HL-60 (cell line): Measurements from ENCODE around the gene OPTC.

ENCODE experiments used
- DNase-seq, 2 experiments: peaks; one replicate each; pipeline ENCODE4 v3.0.0-alpha.2; 2010 to 2020; ENCODE audit warnings: low read depth in 1 of 2, low spot score in 1 of 2
- H3K27ac ChIP-seq: fragments of 250-450 bp; sonication (Bioruptor Pico); replicated peaks from 2 replicates; pipeline ENCODE4 v1.5.1; 2020; ENCODE audit warnings: mild to moderate bottlenecking, moderate library complexity
- H3K27me3 ChIP-seq: fragments of 250-450 bp; sonication (Bioruptor Pico); 2 replicates; pipeline ENCODE4 v1.5.1; 2021; ENCODE audit warnings: mild to moderate bottlenecking, moderate library complexity; ENCODE audit not compliant: insufficient read depth, poor library complexity, severe bottlenecking
- H3K4me3 ChIP-seq: replicated peaks from 2 replicates; pipeline ENCODE4 v1.5.1; 2011; ENCODE audit warnings: mild to moderate bottlenecking, control low read depth, low read length; ENCODE audit not compliant: insufficient read depth
- CTCF ChIP-seq: IDR thresholded peaks from one replicate; pipeline ENCODE4 v1.5.1; 2011; ENCODE audit warnings: low read length, control low read depth, inconsistent platforms; ENCODE audit not compliant: insufficient read depth
- GABPA ChIP-seq: IDR thresholded peaks from 2 replicates; pipeline ENCODE4 v1.6.1; 2012; ENCODE audit warnings: low read depth
- POLR2AphosphoS5 ChIP-seq: IDR thresholded peaks from 2 replicates; pipeline ENCODE4 v1.6.1; 2012; ENCODE audit warnings: low read depth
- REST ChIP-seq: IDR thresholded peaks from 2 replicates; pipeline ENCODE4 v1.6.1; 2012; ENCODE audit warnings: low read depth; ENCODE audit not compliant: insufficient replicate concordance
- SPI1 ChIP-seq: IDR thresholded peaks from 2 replicates; pipeline ENCODE4 v1.6.1; 2012; ENCODE audit warnings: low read depth, mild to moderate bottlenecking, borderline replicate concordance

The OPTC gene

GRCh38 chr1:203521074-203521794 lies 27.3 kb downstream of the OPTC start:
- TF ChIP-seq POLR2AphosphoS5, result no peak
- TF ChIP-seq REST, result no peak
- DNase-seq, result no peak
- Histone ChIP-seq H3K27me3 (no peaks in the 10 kb centered on the region), H3K4me3 (no peak overlapping the region), H3K27ac (no peak overlapping the region)

GRCh38 chr1:203521812-203522211 lies 27.9 kb downstream of the OPTC start:
- no peak for TF ChIP-seq GABPA
- TF ChIP-seq CTCF, result no peak
- TF ChIP-seq SPI1, result no peak
- no peak for TF ChIP-seq POLR2AphosphoS5
- no peak for TF ChIP-seq REST
- Histone ChIP-seq H3K27ac (no peak overlapping the region), H3K27me3 (no peaks in the 10 kb centered on the region), H3K4me3 (no peak overlapping the region)
- DNase-seq, result no peak

GRCh38 chr1:203522237-203522636 lies 28.3 kb downstream of the OPTC start:
- H3K27ac ChIP-seq, result no peak overlapping the region
- H3K27me3 ChIP-seq, result no peaks in the 10 kb centered on the region
- H3K4me3 ChIP-seq, result no peak overlapping the region
- TF ChIP-seq CTCF, result no peak
- TF ChIP-seq POLR2AphosphoS5, result no peak
- TF ChIP-seq REST, result no peak
- TF ChIP-seq SPI1, result no peak
- TF ChIP-seq GABPA, result no peak
- DNase-seq, result no peak
